Gastrocnemius medialis (tissue), 4 donors: ENCODE data around the gene IQGAP3.

Experiments
- CTCF ChIP-seq, 5 experiments: fragments of 450-650 bp in 3 of 5; fragments of 200-600 bp in 2 of 5; sonication (generic) in 2 of 5; IDR thresholded peaks in 4 of 5; conservative IDR thresholded peaks in 1 of 5; 1 replicate in 4 of 5; 2 replicates in 1 of 5; pipeline ENCODE4 v1.5.1; 2016 to 2019; ENCODE audit warnings: antibody characterized with exemption in 5 of 5, mild to moderate bottlenecking in 3 of 5, moderate library complexity in 3 of 5
- POLR2A ChIP-seq, 2 donors: fragments of 450-650 bp; IDR thresholded peaks; one replicate each; pipeline ENCODE4 v1.6.1; 2017; ENCODE audit warnings: antibody characterized with exemption in 2 of 2, mild to moderate bottlenecking in 2 of 2, moderate library complexity in 2 of 2

DNA sequence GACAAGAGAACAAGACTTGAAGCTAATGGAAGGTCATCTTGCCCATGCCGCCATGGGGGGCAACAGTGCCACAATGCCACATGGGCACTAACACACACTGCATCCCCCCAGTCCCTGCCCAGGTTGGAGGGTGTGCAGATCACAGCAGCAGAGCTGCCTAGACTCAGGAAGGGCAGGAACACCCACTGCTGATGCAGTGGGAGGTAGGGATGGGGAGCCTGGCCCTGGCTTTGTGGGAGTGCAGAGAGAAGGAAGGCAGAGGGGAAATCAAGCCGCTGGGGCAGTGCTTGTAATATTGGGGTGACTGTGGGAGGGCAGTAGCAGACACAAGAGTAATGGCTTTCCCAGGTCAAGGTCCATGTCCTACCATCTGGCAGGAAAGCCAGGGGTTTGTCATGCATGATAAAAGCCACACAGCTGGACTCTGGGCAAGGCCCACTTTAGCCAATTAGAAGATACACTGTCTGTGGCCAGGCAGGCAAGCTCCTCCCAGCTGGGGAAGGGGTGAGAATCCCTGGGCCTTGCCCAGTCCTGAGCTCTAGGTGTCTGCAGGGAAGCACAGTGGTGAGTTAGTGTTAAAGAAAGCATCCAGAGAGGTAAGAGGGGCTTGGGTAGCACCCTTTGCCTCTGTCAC, 46.4 kb downstream of the IQGAP3 start:
- TF ChIP-seq CTCF (IDR thresholded peaks at IDR 0.05 in 4 of 5, conservative IDR thresholded peaks at IDR 0.05 in 1 of 5) (no peak), POLR2A (IDR thresholded peaks at IDR 0.05) (no peak)
